Mucosa of descending colon (tissue), 3 donors: Measurements from ENCODE around the gene PGPEP1. TPM values are rescaled to one million over a fixed set of nuclear protein-coding genes. Genes with fewer than 3 reads are reported as not detected.
A peak's percentile ranks its signal among the peaks of the same experiment; 100 is the strongest.
"Not testable (repeated sequence)": the region's sequence is repeated elsewhere in the genome, so short reads cannot be mapped to it uniquely, and the experiment has no call there.

ENCODE experiments used
- ATAC-seq: fragments of 200-7000 bp; cut with Tn5 transposase; one replicate; pipeline ENCODE4 v1.9.1; 2020; ENCODE audit warnings: mild to moderate bottlenecking, moderate library complexity
- DNase-seq, 3 donors: peaks; one replicate each; pipeline ENCODE4 v3.0.0-alpha.2; 2020
- H3K36me3 ChIP-seq: fragments of 200-600 bp; one replicate; pipeline ENCODE4 v1.8.0; 2021; ENCODE audit warnings: low read depth, mild to moderate bottlenecking
- H3K4me1 ChIP-seq: fragments of 200-600 bp; one replicate; pipeline ENCODE4 v1.8.0; 2021; ENCODE audit warnings: low read depth, mild to moderate bottlenecking
- H3K4me3 ChIP-seq: fragments of 200-600 bp; one replicate; pipeline ENCODE4 v1.8.0; 2021; ENCODE audit warnings: mild to moderate bottlenecking
- H3K9me3 ChIP-seq: fragments of 200-600 bp; one replicate; pipeline ENCODE4 v1.8.0; 2021; ENCODE audit warnings: mild to moderate bottlenecking
- intact Hi-C, 2 donors: fragments of 100-400 bp; cut with DNase I in 1 of 2; cut with micrococcal nuclease in 1 of 2; formaldehyde crosslinking; loops; one replicate each; pipeline versions ENCODE4 v1.11.0 to v1.11.1; 2022; cut with DNase I, micrococcal nuclease
- total RNA-seq, 3 donors: library from RNA; stranded (reverse); fragmentation: NEBNext Ultra II Directional in 2 of 3; extraction: Animal tissue kit (Norgen Biotek cat#: 25700) in 2 of 3; gene quantifications; one replicate each; pipeline versions ENCODE4 v1.2.1 to v1.2.4, GENCODE V29; 2021 to 2023
- TF ChIP-seq, protein P1 (sequence below): fragments of 200-600 bp; IDR thresholded peaks from one replicate; pipeline ENCODE4 v1.8.0; 2022; ENCODE audit warnings: antibody characterized with exemption, mild to moderate bottlenecking
- donor health status: DM: no; HTN: no; CAD: no; lungs with moderate emphysema.
- donor health status: DM: no; HTN: no; CAD: no.
- donor health status: DM: no; HTN: yes; CAD: no.

The PGPEP1 gene
- total RNA-seq, 3 donors from 2014 or later: 77.1 to 97.4 (median 91.5) TPM

DNA sequence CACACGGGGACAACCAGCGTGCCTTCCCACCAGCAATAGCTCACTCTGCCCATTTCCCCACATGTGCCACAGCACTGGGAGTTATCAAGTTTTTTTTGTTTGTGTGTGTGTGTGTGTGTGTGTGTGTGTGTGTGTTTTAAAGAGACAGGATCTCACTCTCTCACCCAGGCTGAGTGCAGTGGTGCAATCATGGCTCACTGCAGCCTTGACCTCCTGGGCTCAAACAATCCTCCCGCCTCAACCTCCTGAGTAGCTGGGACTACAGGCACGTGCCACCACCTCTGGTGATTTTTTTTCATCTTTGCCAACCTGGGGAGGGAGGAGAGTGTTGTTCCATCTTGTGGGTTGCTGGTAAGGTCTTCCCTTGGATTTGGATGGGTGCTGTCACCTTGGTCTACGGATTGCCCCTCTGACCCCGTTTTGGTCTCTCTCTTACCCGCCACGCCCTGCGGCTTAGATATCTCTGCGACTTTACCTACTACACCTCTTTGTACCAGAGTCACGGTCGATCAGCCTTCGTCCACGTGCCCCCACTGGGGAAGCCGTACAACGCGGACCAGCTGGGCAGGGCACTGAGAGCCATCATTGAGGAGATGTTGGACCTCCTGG, 22.6 kb downstream of the PGPEP1 start:
- no peak overlapping the region for H3K4me3 ChIP-seq
- H3K36me3 ChIP-seq: no peaks in the 10 kb centered on the region
- ATAC-seq (peak; percentile 20), DNase-seq (no peak)
- no peaks in the 10 kb centered on the region for H3K9me3 ChIP-seq
- TF ChIP-seq, protein P1, sequence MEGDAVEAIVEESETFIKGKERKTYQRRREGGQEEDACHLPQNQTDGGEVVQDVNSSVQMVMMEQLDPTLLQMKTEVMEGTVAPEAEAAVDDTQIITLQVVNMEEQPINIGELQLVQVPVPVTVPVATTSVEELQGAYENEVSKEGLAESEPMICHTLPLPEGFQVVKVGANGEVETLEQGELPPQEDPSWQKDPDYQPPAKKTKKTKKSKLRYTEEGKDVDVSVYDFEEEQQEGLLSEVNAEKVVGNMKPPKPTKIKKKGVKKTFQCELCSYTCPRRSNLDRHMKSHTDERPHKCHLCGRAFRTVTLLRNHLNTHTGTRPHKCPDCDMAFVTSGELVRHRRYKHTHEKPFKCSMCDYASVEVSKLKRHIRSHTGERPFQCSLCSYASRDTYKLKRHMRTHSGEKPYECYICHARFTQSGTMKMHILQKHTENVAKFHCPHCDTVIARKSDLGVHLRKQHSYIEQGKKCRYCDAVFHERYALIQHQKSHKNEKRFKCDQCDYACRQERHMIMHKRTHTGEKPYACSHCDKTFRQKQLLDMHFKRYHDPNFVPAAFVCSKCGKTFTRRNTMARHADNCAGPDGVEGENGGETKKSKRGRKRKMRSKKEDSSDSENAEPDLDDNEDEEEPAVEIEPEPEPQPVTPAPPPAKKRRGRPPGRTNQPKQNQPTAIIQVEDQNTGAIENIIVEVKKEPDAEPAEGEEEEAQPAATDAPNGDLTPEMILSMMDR: no peak
- H3K4me1 ChIP-seq: peaks cover 17% of the 10 kb centered on the region
- intact Hi-C loops: no loop called here

- H3K9me3 ChIP-seq: no peaks in the 10 kb centered on the region
- TF ChIP-seq, protein P1: no peak
- intact Hi-C loops: no loop called here
- no peaks in the 10 kb centered on the region for H3K36me3 ChIP-seq
- ATAC-seq (no peak), DNase-seq (no peak)
- H3K4me1 ChIP-seq: peaks cover 17% of the 10 kb centered on the region
- H3K4me3 ChIP-seq: no peak overlapping the region
Measured at GRCh38 chr19:18363787-18364186, 23.4 kb downstream of the PGPEP1 start.

GRCh38 chr19:18364277-18364825, 24.0 kb downstream of the PGPEP1 start:
- H3K9me3 ChIP-seq, intact Hi-C loops, H3K4me3 ChIP-seq, H3K36me3 ChIP-seq, DNase-seq: not testable (repeated sequence)
- peak; percentile 20 for ATAC-seq
- peaks cover 17% of the 10 kb centered on the region for H3K4me1 ChIP-seq

- Histone ChIP-seq H3K9me3 (no peaks in the 10 kb centered on the region), H3K36me3 (no peaks in the 10 kb centered on the region), H3K4me3 (no peak overlapping the region), H3K4me1 (peaks cover 17% of the 10 kb centered on the region)
- DNase-seq (peak; percentile 74 to 95 (median 77)), ATAC-seq (peak; percentile 89)
- TF ChIP-seq, protein P1: no peak
- intact Hi-C loops: no loop called here
Measured at GRCh38 chr19:18364826-18365528, 24.6 kb downstream of the PGPEP1 start.

GRCh38 chr19:18366021-18366435, 25.6 kb downstream of the PGPEP1 start:
- intact Hi-C loops: no loop called here
- Histone ChIP-seq H3K4me3 (no peak overlapping the region), H3K9me3 (no peaks in the 10 kb centered on the region), H3K4me1 (peaks cover 17% of the 10 kb centered on the region), H3K36me3 (no peaks in the 10 kb centered on the region)
- DNase-seq: no peak
- ATAC-seq: no peak
- TF ChIP-seq, protein P1: no peak

- Histone ChIP-seq H3K9me3 (no peaks in the 10 kb centered on the region), H3K4me1 (peaks cover 25% of the 10 kb centered on the region), H3K36me3 (no peaks in the 10 kb centered on the region), H3K4me3 (no peak overlapping the region)
- intact Hi-C loops: no loop called here
- TF ChIP-seq, protein P1: no peak
- ATAC-seq (peak; percentile 7), DNase-seq (no peak)
Measured at GRCh38 chr19:18368504-18369222, 28.3 kb downstream of the PGPEP1 start.
